Epithelial cell of esophagus (primary cell): Measurements from ENCODE around the gene THSD4.

Source experiments
- DNase-seq: peaks from one replicate; pipeline ENCODE4 v3.0.0; 2010; ENCODE audit warnings: low read depth
- H3K4me3 ChIP-seq: 2 replicates; pipeline ENCODE4 v1.5.1; 2011; ENCODE audit warnings: mild to moderate bottlenecking, low read length, control low read depth
- CTCF ChIP-seq: IDR thresholded peaks from 2 replicates; pipeline ENCODE4 v1.5.1; 2011; ENCODE audit warnings: low read depth, mild to moderate bottlenecking, low read length, control low read depth, inconsistent platforms; ENCODE audit not compliant: insufficient read depth; ENCODE audit errors: missing control alignments

THSD4 gene

GRCh38 chr15:71506946-71507345, 391.7 kb downstream of the THSD4 start:
- DNase-seq: no peak
- TF ChIP-seq CTCF: no peak
- no peak overlapping the region for H3K4me3 ChIP-seq

GRCh38 chr15:71508081-71508682, 392.9 kb downstream of the THSD4 start:
- TF ChIP-seq CTCF: no peak
- peak; percentile 86 for DNase-seq
- H3K4me3 ChIP-seq: no peak overlapping the region

DNA sequence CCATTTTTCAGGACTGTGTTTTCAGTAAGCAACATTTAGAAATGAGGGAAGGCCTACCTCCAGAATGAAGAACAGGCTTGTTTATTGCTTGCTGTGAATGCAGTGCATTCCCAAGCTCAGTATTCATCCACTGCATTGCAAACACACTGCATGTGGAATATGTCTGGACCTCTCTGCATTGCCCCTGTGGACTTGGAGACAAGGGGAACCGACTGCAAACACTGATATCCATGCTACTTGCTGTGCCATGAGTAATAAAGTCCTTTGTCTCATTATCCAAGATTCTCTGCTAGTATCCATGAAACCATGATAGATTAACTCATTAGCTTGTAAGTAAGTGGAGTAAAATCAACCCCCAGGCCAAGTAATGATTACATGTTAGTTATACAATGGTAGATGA, 393.9 kb downstream of the THSD4 start:
- no peak for DNase-seq

GRCh38 chr15:71510763-71511162, 395.5 kb downstream of the THSD4 start:
- H3K4me3 ChIP-seq: no peak overlapping the region
- no peak for TF ChIP-seq CTCF
- no peak for DNase-seq

More for the DNA sequence above, 393.9 kb downstream of the THSD4 start:
- no peak overlapping the region for H3K4me3 ChIP-seq
- no peak for TF ChIP-seq CTCF

- TF ChIP-seq CTCF: no peak
- no peak overlapping the region for H3K4me3 ChIP-seq
- DNase-seq: no peak
Measured at GRCh38 chr15:71511796-71512681, 396.8 kb downstream of the THSD4 start.

DNA sequence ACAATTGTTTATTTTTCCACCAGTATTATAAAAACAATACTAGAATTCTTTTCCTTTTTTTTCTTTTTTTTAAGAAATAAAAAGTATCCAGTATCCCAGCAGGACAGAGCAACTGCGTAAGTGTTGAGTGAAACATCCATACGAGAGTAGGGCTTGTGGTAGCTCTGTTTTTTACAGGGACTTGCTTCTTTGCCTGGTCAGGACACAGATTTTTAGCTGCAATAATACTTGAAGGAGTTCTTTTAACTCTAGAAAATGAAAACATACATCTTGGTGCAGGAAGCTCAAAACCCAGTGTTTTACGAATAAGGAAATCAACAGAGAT, 397.4 kb downstream of the THSD4 start:
- H3K4me3 ChIP-seq: no peak overlapping the region
- no peak for TF ChIP-seq CTCF
- DNase-seq: no peak
